B cell (primary cell): Measurements from ENCODE around the gene RANBP3. TPM values are rescaled to one million over a fixed set of nuclear protein-coding genes. Genes with fewer than 3 reads are reported as not detected.

Experiments
- ATAC-seq: fragments of 200-7000 bp; cut with Tn5 transposase; one replicate; pipeline ENCODE4 v1.10.0; 2021; ENCODE audit warnings: low read depth, mild to moderate bottlenecking, moderate number of reproducible peaks, moderate library complexity
- CTCF ChIA-PET: fragments of 350-600 bp; sonication (Branson Sonifier 250); formaldehyde crosslinking; loops from one replicate; lab custom pipeline; 2021; ENCODE audit warnings: antibody characterized with exemption, inconsistent platforms; lab: Charles Lee
- POLR2A ChIA-PET: fragments of 350-600 bp; sonication (Branson Sonifier 250); formaldehyde crosslinking; loops from one replicate; lab custom pipeline; 2021; ENCODE audit warnings: antibody characterized with exemption; lab: Charles Lee
- DNase-seq: peaks from one replicate; pipeline ENCODE4 v3.0.0; 2013
- H2AFZ ChIP-seq: 2 replicates; pipeline ENCODE4 v1.6.1; 2012; ENCODE audit warnings: mild to moderate bottlenecking, low read depth, low read length; ENCODE audit not compliant: insufficient read depth, poor library complexity, severe bottlenecking
- H3K27ac ChIP-seq, 2 donors: 1 replicate in 1 of 2; 2 replicates in 1 of 2; pipeline ENCODE4 v1.5.1; 2012 to 2013; ENCODE audit warnings: low read length in 2 of 2, mild to moderate bottlenecking in 2 of 2, moderate library complexity in 1 of 2
- H3K27me3 ChIP-seq, 4 experiments: fragments of 200-600 bp in 1 of 4; sonication (generic) in 1 of 4; replicated peaks in 1 of 4; 1 replicate in 2 of 4; 2 replicates in 2 of 4; pipeline versions ENCODE4 v1.6.1 to v1.7.0; 2013 to 2016; ENCODE audit warnings: low read length in 3 of 4, mild to moderate bottlenecking in 2 of 4, mixed read lengths in 1 of 4, moderate library complexity in 1 of 4; ENCODE audit not compliant: insufficient read depth in 4 of 4, control insufficient read depth in 3 of 4; ENCODE audit errors: control extremely low read depth in 1 of 4
- H3K36me3 ChIP-seq, 2 experiments: replicated peaks in 1 of 2; 1 replicate in 1 of 2; 2 replicates in 1 of 2; pipeline versions ENCODE4 v1.6.1 to v1.7.1; 2013; ENCODE audit warnings: low read length in 1 of 2; ENCODE audit not compliant: insufficient read depth in 2 of 2, control insufficient read depth in 1 of 2; ENCODE audit errors: control extremely low read depth in 1 of 2, extremely low read depth in 1 of 2
- H3K4me1 ChIP-seq, 2 donors: fragments of 200-600 bp in 1 of 2; sonication (generic) in 1 of 2; 1 replicate in 1 of 2; 2 replicates in 1 of 2; pipeline versions ENCODE4 v1.5.1 to v1.6.1; 2013 to 2017; ENCODE audit warnings: low read length in 2 of 2; ENCODE audit not compliant: control insufficient read depth in 2 of 2, insufficient read depth in 2 of 2
- H3K4me2 ChIP-seq: replicated peaks from 2 replicates; pipeline ENCODE3; 2012; ENCODE audit warnings: mild to moderate bottlenecking, low read depth, low read length; ENCODE audit not compliant: poor library complexity, severe bottlenecking
- H3K4me3 ChIP-seq, 5 experiments: fragments of 200-600 bp in 1 of 5; sonication (generic) in 1 of 5; 1 replicate in 3 of 5; 2 replicates in 2 of 5; pipeline versions ENCODE4 v1.5.1 to v1.7.0; 2011 to 2016; ENCODE audit warnings: low read length in 4 of 5, mild to moderate bottlenecking in 4 of 5, low read depth in 2 of 5, control low read depth in 1 of 5, moderate library complexity in 1 of 5; ENCODE audit not compliant: insufficient read depth in 1 of 5; ENCODE audit errors: control extremely low read depth in 1 of 5, extremely low read depth in 1 of 5
- H3K79me2 ChIP-seq: fragments of 200-600 bp; sonication (generic); one replicate; pipeline ENCODE4 v1.6.0; 2016; ENCODE audit warnings: low read length; ENCODE audit not compliant: control insufficient read depth, insufficient read depth
- H3K9ac ChIP-seq: fragments of 200-600 bp; sonication (generic); 2 replicates; pipeline ENCODE4 v1.6.1; 2017; ENCODE audit warnings: mild to moderate bottlenecking, low read length, moderate library complexity
- H3K9me3 ChIP-seq, 3 donors: one replicate each; pipeline versions ENCODE4 v1.6.1 to v1.7.1; 2013; ENCODE audit warnings: low read length in 2 of 3; ENCODE audit not compliant: control insufficient read depth in 2 of 3, insufficient read depth in 1 of 3; ENCODE audit errors: control extremely low read depth in 1 of 3
- H4K20me1 ChIP-seq: 2 replicates; pipeline ENCODE4 v1.6.0; 2012; ENCODE audit warnings: mild to moderate bottlenecking, low read length; ENCODE audit not compliant: insufficient read depth, control insufficient read depth, poor library complexity, severe bottlenecking
- H3K27ac Mint-ChIP-seq: one replicate; pipeline ENCODE4 v1.8.0; 2021; ENCODE audit warnings: mixed read lengths
- H3K27me3 Mint-ChIP-seq: one replicate; pipeline ENCODE4 v1.8.0; 2021; ENCODE audit warnings: mixed read lengths
- H3K4me1 Mint-ChIP-seq: one replicate; pipeline ENCODE4 v1.8.0; 2021; ENCODE audit warnings: mixed read lengths
- H3K4me3 Mint-ChIP-seq: one replicate; pipeline ENCODE4 v1.8.0; 2021; ENCODE audit warnings: mixed read lengths
- H3K9me3 Mint-ChIP-seq: one replicate; pipeline ENCODE4 v1.8.0; 2022; ENCODE audit warnings: mixed read lengths; ENCODE audit not compliant: insufficient read depth
- CTCF ChIP-seq: fragments of 200-600 bp; IDR thresholded peaks from one replicate; pipeline ENCODE4 v1.8.0; 2022; ENCODE audit warnings: antibody characterized with exemption, mild to moderate bottlenecking
- EZH2 ChIP-seq: IDR thresholded peaks from 2 replicates; pipeline ENCODE4 v1.6.1; 2012; ENCODE audit warnings: borderline replicate concordance, low read depth, mild to moderate bottlenecking, moderate library complexity, low read length; ENCODE audit not compliant: insufficient read depth, poor library complexity, severe bottlenecking
- WGBS: methylation state at CpG from one replicate; pipeline ENCODE4 v1.1.5; 2013; ENCODE audit warnings: missing lambda C conversion rate; ENCODE audit not compliant: insufficient coverage; 5-methylcytosine and 5-hydroxymethylcytosine counted together
- intact Hi-C: fragments of 100-400 bp; cut with micrococcal nuclease; formaldehyde crosslinking; loops from one replicate; pipeline ENCODE4 v1.10.0; 2022
- polyA plus RNA-seq: library from polyadenylated mRNA; depleted of rRNA; stranded (reverse); fragments of >200 nt; gene quantifications from 2 replicates; pipeline ENCODE4 v1.2.3, GENCODE V29; 2012
- total RNA-seq, 2 donors: library from RNA; stranded (reverse); fragments of 120-200 nt in 1 of 2; gene quantifications; 1 replicate in 1 of 2; 2 replicates in 1 of 2; pipeline versions ENCODE4 v1.2.3 to v1.2.4, GENCODE V29; 2013 to 2022

The RANBP3 gene
- total and polyA plus RNA-seq, 2 donors (not counting 1 experiment from before 2014, with no cell fraction given) = 86.7 to 91.7 TPM

- H3K4me3 ChIP-seq = no peak overlapping the region
- intact Hi-C loops = no loop called here
- H2AFZ ChIP-seq = no peak overlapping the region
- no peaks in the 10 kb centered on the region for H4K20me1 ChIP-seq
- CTCF ChIA-PET = interaction anchor here (1.3 kb wide), 1 partner anchor 11 kb away, joined by 4 read pairs; no protein-coding TSS in a partner anchor
- Mint-ChIP-seq H3K9me3 (peaks cover 4% of the 10 kb centered on the region), H3K27ac (no peak overlapping the region), H3K4me1 (no peaks in the 10 kb centered on the region), H3K27me3 (no peaks in the 10 kb centered on the region), H3K4me3 (no peak overlapping the region)
- no peaks in the 10 kb centered on the region for H3K79me2 ChIP-seq
- POLR2A ChIA-PET = no interaction called here
- H3K27ac ChIP-seq = no peak overlapping the region
- H3K9me3 ChIP-seq = peaks cover 0 to 16% (median 0%) of the 10 kb centered on the region in 3 donors
- no peaks in the 10 kb centered on the region for H3K4me1 ChIP-seq
- 95% methylated on average over 6 of the region's 6 CpGs for WGBS
- DNase-seq (no peak), ATAC-seq (no peak)
- H3K27me3 ChIP-seq = no peaks in the 10 kb centered on the region
- H3K4me2 ChIP-seq = no peak overlapping the region
- H3K36me3 ChIP-seq = no peaks in the 10 kb centered on the region
- TF ChIP-seq EZH2 = no peak
- TF ChIP-seq CTCF = no peak
- no peak overlapping the region for H3K9ac ChIP-seq
These were observed 21.8 kb upstream of the RANBP3 start for GRCh38 chr19:5999693-6000092.

GRCh38 chr19:5997371-5997770 is 19.4 kb upstream of the RANBP3 start:
- no peak overlapping the region for H3K27ac Mint-ChIP-seq
- H3K4me1 Mint-ChIP-seq = peaks cover 8% of the 10 kb centered on the region
- no peak overlapping the region for H3K9ac ChIP-seq
- CTCF ChIA-PET = interaction anchor here (0.6 kb wide), 1 partner anchor 32 kb away, joined by 3 read pairs; no protein-coding TSS in a partner anchor
- ATAC-seq (no peak), DNase-seq (no peak)
- H3K36me3 ChIP-seq = no peaks in the 10 kb centered on the region
- H3K4me3 Mint-ChIP-seq = no peak overlapping the region
- H4K20me1 ChIP-seq = no peaks in the 10 kb centered on the region
- H3K9me3 Mint-ChIP-seq = peaks cover 4% of the 10 kb centered on the region
- intact Hi-C loops = no loop called here
- H3K4me3 ChIP-seq = no peak overlapping the region
- H3K9me3 ChIP-seq = peaks cover 0 to 16% (median 0%) of the 10 kb centered on the region in 3 donors
- TF ChIP-seq CTCF (no peak), EZH2 (no peak)
- H3K4me1 ChIP-seq = peaks cover 0 to 7% of the 10 kb centered on the region in 2 donors
- 94% methylated on average over 17 of the region's 17 CpGs for WGBS
- H3K4me2 ChIP-seq = no peak overlapping the region
- H3K27me3 Mint-ChIP-seq = no peaks in the 10 kb centered on the region
- POLR2A ChIA-PET = no interaction called here
- H2AFZ ChIP-seq = no peak overlapping the region
- H3K79me2 ChIP-seq = no peaks in the 10 kb centered on the region
- H3K27ac ChIP-seq = no peak overlapping the region
- H3K27me3 ChIP-seq = no peaks in the 10 kb centered on the region
